GM23338 (cell line): ENCODE measurements around the gene FEM1B. TPM values are rescaled to one million over a fixed set of nuclear protein-coding genes. Genes with fewer than 3 reads are reported as not detected.

Experiments used
- ATAC-seq: fragments of 200-7000 bp; cut with Tn5 transposase; 3 replicates; pipeline ENCODE4 v1.9.1; 2020
- DNase-seq: peaks from one replicate; pipeline ENCODE4 v3.0.0-alpha.2; 2015; ENCODE audit warnings: low spot score
- H2AFZ ChIP-seq: fragments of 200-600 bp; sonication (generic); 2 replicates; pipeline ENCODE4 v1.8.0; 2016; ENCODE audit warnings: antibody characterized with exemption, mild to moderate bottlenecking, moderate library complexity
- H3F3A ChIP-seq: fragments of 200-600 bp; sonication (generic); replicated peaks from 2 replicates; pipeline ENCODE4 v1.8.0; 2017; ENCODE audit warnings: antibody characterized with exemption, mixed run types, low read depth
- H3K27ac ChIP-seq: fragments of 200-600 bp; sonication (generic); 2 replicates; pipeline ENCODE4 v1.6.1; 2016; ENCODE audit warnings: low read depth
- H3K27me3 ChIP-seq: fragments of 200-600 bp; sonication (generic); 2 replicates; pipeline ENCODE4 v1.8.0; 2016; ENCODE audit warnings: mild to moderate bottlenecking, mixed run types, moderate library complexity; ENCODE audit not compliant: insufficient read depth
- H3K36me3 ChIP-seq: fragments of 200-600 bp; sonication (generic); 2 replicates; pipeline ENCODE4 v1.8.0; 2016; ENCODE audit warnings: mild to moderate bottlenecking; ENCODE audit not compliant: insufficient read depth
- H3K4me1 ChIP-seq: fragments of 200-600 bp; sonication (generic); 2 replicates; pipeline ENCODE4 v1.8.0; 2016; ENCODE audit warnings: mild to moderate bottlenecking, moderate library complexity; ENCODE audit not compliant: insufficient read depth
- H3K4me2 ChIP-seq: fragments of 200-600 bp; sonication (generic); 2 replicates; pipeline ENCODE4 v1.7.1; 2017; ENCODE audit warnings: mixed run types
- H3K4me3 ChIP-seq: fragments of 200-600 bp; sonication (generic); 2 replicates; pipeline ENCODE4 v1.6.1; 2016; ENCODE audit warnings: mixed run types
- H3K79me2 ChIP-seq: fragments of 200-600 bp; sonication (generic); replicated peaks from 2 replicates; pipeline ENCODE4 v1.8.0; 2017; ENCODE audit warnings: mild to moderate bottlenecking; ENCODE audit not compliant: insufficient read depth
- H3K9me2 ChIP-seq: fragments of 200-600 bp; sonication (generic); 2 replicates; pipeline ENCODE4 v1.8.0; 2017; ENCODE audit not compliant: insufficient read depth
- H4K20me1 ChIP-seq: fragments of 200-600 bp; sonication (generic); replicated peaks from 2 replicates; pipeline ENCODE4 v1.8.0; 2017; ENCODE audit warnings: mild to moderate bottlenecking; ENCODE audit not compliant: insufficient read depth
- H3K27ac Mint-ChIP-seq: 2 replicates; pipeline ENCODE4 v1.8.0; 2020; ENCODE audit warnings: inconsistent platforms, mild to moderate bottlenecking, moderate library complexity, mixed read lengths
- H3K27me3 Mint-ChIP-seq: 3 replicates; pipeline ENCODE4 v1.8.0; 2022; ENCODE audit warnings: low read depth, mild to moderate bottlenecking, moderate library complexity, mixed read lengths, inconsistent platforms; ENCODE audit not compliant: insufficient read depth, poor library complexity
- H3K36me3 Mint-ChIP-seq: 3 replicates; pipeline ENCODE4 v1.8.0; 2021; ENCODE audit warnings: low read depth, mild to moderate bottlenecking, inconsistent platforms, moderate library complexity, mixed read lengths
- H3K4me1 Mint-ChIP-seq: 3 replicates; pipeline ENCODE4 v1.8.0; 2020; ENCODE audit warnings: mild to moderate bottlenecking, inconsistent platforms, mixed read lengths
- H3K4me3 Mint-ChIP-seq: 3 replicates; pipeline ENCODE4 v1.8.0; 2021; ENCODE audit warnings: moderate library complexity, mild to moderate bottlenecking, inconsistent platforms, mixed read lengths
- H3K9me3 Mint-ChIP-seq: 3 replicates; pipeline ENCODE4 v1.8.0; 2020; ENCODE audit warnings: moderate library complexity, mild to moderate bottlenecking, inconsistent platforms, mixed read lengths
- EZH2 ChIP-seq: fragments of 200-600 bp; sonication (generic); IDR thresholded peaks from one replicate; pipeline ENCODE4 v1.8.0; 2017; ENCODE audit warnings: antibody characterized with exemption, mild to moderate bottlenecking, low read depth; ENCODE audit not compliant: unreplicated experiment
- JUNB ChIP-seq: IDR thresholded peaks from one replicate; pipeline ENCODE4 v1.6.1; 2016; ENCODE audit warnings: antibody characterized with exemption; ENCODE audit not compliant: unreplicated experiment
- NANOG ChIP-seq: IDR thresholded peaks from 2 replicates; pipeline ENCODE4 v1.6.1; 2016; ENCODE audit warnings: antibody characterized with exemption, borderline replicate concordance
- STAT1 ChIP-seq: IDR thresholded peaks from one replicate; pipeline ENCODE4 v1.6.1; 2016; ENCODE audit warnings: antibody characterized with exemption; ENCODE audit not compliant: unreplicated experiment
- ZNF331 ChIP-seq: fragments of 250-450 bp; sonication (Bioruptor Pico); IDR thresholded peaks from 2 replicates; pipeline ENCODE4 v1.5.0; 2020; ENCODE audit warnings: low read depth, mild to moderate bottlenecking, moderate library complexity
- polyA plus RNA-seq: library from polyadenylated mRNA; unstranded; fragments of >200 nt; fragmentation: Nextera tagmentation; extraction: Ambion mirVana; gene quantifications from 2 replicates; pipeline ENCODE4 v1.2.1, GENCODE V29; 2016
- total RNA-seq: library from RNA; depleted of rRNA; stranded (reverse); fragments of >200 nt; shearing (Covaris generic); gene quantifications from 2 replicates; pipeline ENCODE4 v1.2.3, GENCODE V29; 2014
- TF ChIP-seq, protein P1 (sequence below): fragments of 250-450 bp; sonication (Bioruptor Pico); IDR thresholded peaks from 2 replicates; pipeline ENCODE4 v1.5.0; 2020; ENCODE audit warnings: mild to moderate bottlenecking, moderate library complexity
- TF ChIP-seq, protein P2 (sequence below), 2 experiments: fragments of 200-600 bp in 1 of 2; sonication (generic) in 1 of 2; conservative IDR thresholded peaks; 2 replicates each; pipeline versions ENCODE4 v1.5.1 to v1.6.1; 2016 to 2017; ENCODE audit warnings: antibody characterized with exemption in 2 of 2, low read depth in 2 of 2, mild to moderate bottlenecking in 2 of 2, moderate library complexity in 1 of 2

Gene FEM1B
- total and polyA plus RNA-seq, 2 experiments from 2014 or later, result 13.0 to 82.0 TPM

DNA sequence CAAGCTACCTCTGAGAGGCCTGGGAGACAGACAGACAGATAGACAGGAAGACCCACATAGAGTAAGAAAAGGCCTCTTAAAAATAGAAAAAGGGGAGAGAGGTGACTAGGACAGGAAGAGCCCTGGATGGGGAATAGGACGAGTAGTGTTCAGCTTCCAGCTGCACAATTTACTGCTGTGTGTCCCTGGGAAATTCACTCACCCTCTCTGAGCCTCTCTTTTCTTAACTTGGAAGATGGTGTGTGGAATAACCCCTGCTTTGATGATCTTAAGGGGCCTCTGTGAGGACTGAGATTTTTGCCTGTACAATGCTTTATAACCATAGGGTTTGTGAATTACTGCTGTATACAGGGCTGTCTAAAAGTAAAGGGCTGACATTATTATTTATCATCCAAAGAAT lies 37.5 kb downstream of the FEM1B start (continued):
- TF ChIP-seq, protein P1, sequence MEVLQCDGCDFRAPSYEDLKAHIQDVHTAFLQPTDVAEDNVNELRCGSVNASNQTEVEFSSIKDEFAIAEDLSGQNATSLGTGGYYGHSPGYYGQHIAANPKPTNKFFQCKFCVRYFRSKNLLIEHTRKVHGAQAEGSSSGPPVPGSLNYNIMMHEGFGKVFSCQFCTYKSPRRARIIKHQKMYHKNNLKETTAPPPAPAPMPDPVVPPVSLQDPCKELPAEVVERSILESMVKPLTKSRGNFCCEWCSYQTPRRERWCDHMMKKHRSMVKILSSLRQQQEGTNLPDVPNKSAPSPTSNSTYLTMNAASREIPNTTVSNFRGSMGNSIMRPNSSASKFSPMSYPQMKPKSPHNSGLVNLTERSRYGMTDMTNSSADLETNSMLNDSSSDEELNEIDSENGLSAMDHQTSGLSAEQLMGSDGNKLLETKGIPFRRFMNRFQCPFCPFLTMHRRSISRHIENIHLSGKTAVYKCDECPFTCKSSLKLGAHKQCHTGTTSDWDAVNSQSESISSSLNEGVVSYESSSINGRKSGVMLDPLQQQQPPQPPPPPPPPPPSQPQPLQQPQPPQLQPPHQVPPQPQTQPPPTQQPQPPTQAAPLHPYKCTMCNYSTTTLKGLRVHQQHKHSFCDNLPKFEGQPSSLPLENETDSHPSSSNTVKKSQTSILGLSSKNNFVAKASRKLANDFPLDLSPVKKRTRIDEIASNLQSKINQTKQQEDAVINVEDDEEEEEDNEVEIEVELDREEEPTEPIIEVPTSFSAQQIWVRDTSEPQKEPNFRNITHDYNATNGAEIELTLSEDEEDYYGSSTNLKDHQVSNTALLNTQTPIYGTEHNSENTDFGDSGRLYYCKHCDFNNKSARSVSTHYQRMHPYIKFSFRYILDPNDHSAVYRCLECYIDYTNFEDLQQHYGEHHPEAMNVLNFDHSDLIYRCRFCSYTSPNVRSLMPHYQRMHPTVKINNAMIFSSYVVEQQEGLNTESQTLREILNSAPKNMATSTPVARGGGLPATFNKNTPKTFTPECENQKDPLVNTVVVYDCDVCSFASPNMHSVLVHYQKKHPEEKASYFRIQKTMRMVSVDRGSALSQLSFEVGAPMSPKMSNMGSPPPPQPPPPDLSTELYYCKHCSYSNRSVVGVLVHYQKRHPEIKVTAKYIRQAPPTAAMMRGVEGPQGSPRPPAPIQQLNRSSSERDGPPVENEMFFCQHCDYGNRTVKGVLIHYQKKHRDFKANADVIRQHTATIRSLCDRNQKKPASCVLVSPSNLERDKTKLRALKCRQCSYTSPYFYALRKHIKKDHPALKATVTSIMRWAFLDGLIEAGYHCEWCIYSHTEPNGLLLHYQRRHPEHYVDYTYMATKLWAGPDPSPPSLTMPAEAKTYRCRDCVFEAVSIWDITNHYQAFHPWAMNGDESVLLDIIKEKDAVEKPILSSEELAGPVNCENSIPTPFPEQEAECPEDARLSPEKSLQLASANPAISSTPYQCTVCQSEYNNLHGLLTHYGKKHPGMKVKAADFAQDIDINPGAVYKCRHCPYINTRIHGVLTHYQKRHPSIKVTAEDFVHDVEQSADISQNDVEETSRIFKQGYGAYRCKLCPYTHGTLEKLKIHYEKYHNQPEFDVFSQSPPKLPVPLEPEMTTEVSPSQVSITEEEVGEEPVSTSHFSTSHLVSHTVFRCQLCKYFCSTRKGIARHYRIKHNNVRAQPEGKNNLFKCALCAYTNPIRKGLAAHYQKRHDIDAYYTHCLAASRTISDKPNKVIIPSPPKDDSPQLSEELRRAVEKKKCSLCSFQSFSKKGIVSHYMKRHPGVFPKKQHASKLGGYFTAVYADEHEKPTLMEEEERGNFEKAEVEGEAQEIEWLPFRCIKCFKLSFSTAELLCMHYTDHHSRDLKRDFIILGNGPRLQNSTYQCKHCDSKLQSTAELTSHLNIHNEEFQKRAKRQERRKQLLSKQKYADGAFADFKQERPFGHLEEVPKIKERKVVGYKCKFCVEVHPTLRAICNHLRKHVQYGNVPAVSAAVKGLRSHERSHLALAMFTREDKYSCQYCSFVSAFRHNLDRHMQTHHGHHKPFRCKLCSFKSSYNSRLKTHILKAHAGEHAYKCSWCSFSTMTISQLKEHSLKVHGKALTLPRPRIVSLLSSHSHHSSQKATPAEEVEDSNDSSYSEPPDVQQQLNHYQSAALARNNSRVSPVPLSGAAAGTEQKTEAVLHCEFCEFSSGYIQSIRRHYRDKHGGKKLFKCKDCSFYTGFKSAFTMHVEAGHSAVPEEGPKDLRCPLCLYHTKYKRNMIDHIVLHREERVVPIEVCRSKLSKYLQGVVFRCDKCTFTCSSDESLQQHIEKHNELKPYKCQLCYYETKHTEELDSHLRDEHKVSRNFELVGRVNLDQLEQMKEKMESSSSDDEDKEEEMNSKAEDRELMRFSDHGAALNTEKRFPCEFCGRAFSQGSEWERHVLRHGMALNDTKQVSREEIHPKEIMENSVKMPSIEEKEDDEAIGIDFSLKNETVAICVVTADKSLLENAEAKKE (CRISPR knock-in tag), result no peak
- TF ChIP-seq NANOG (no peak), EZH2 (no peak)

DNA sequence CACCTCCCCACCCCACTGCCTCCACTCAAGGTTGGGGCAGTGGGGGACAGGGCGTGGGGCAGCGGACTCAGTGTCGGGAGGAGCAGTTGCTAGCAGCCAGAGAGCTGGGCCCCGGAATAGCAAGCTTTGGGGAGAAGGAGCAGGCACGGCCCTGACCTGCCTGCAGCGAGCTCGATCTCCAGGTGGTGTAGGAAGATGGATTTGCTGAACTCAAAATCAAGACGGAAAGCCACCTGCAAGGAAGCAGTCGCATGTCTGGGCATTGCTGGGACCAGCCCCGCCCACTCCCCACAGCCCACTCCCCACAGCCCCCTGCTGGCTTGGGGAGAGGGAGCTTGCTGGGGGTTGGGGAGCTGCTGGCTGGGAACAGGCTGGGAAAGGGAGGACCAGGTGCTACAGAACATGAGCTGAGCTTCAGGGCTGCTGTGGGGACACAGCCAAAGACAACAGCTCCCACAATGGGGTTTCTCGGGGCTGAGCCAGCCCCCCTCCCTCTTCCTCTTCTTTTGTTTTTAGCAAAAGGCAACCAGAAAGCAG lies 38.0 kb downstream of the FEM1B start:
- no peak overlapping the region for H3K27ac Mint-ChIP-seq
- peak overlapping the region; percentile 9 for H3K4me2 ChIP-seq
- H2AFZ ChIP-seq, result peak overlapping the region; percentile 94
- peak; percentile 69 for DNase-seq
- H3K27me3 ChIP-seq, result no peaks in the 10 kb centered on the region
- peaks cover 18% of the 10 kb centered on the region for H3K4me1 ChIP-seq
- H4K20me1 ChIP-seq, result no peaks in the 10 kb centered on the region
- H3K9me2 ChIP-seq, result no peaks in the 10 kb centered on the region
- no peaks in the 10 kb centered on the region for H3K36me3 Mint-ChIP-seq
- H3K36me3 ChIP-seq, result no peaks in the 10 kb centered on the region
- 0 out of 2 replicates have a peak, but pooled peaks cover 4% of the 10 kb centered on the region for H3F3A ChIP-seq
- peaks cover 38% of the 10 kb centered on the region for H3K4me1 Mint-ChIP-seq
- H3K9me3 Mint-ChIP-seq, result no peaks in the 10 kb centered on the region
- peaks cover 16% of the 10 kb centered on the region for H3K27me3 Mint-ChIP-seq
- peak overlapping the region; percentile 33 for H3K4me3 ChIP-seq
- H3K4me3 Mint-ChIP-seq, result peak overlapping the region; percentile 42; the same call in 2 of the 3 replicates
- H3K27ac ChIP-seq, result no peak overlapping the region
- H3K79me2 ChIP-seq, result no peaks in the 10 kb centered on the region
- peak; percentile 64 for ATAC-seq
- TF ChIP-seq NANOG (no peak), ZNF331 (no peak), STAT1 (no peak), JUNB (no peak)
- TF ChIP-seq, protein P1 (CRISPR knock-in tag), result no peak
- TF ChIP-seq, protein P2, sequence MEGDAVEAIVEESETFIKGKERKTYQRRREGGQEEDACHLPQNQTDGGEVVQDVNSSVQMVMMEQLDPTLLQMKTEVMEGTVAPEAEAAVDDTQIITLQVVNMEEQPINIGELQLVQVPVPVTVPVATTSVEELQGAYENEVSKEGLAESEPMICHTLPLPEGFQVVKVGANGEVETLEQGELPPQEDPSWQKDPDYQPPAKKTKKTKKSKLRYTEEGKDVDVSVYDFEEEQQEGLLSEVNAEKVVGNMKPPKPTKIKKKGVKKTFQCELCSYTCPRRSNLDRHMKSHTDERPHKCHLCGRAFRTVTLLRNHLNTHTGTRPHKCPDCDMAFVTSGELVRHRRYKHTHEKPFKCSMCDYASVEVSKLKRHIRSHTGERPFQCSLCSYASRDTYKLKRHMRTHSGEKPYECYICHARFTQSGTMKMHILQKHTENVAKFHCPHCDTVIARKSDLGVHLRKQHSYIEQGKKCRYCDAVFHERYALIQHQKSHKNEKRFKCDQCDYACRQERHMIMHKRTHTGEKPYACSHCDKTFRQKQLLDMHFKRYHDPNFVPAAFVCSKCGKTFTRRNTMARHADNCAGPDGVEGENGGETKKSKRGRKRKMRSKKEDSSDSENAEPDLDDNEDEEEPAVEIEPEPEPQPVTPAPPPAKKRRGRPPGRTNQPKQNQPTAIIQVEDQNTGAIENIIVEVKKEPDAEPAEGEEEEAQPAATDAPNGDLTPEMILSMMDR (conservative IDR thresholded peaks at IDR 0.05; ENCODE audit: low read depth in 2 of 2), result peak in 1 of 2 experiments; percentile 1; a peak in 1 of 4 replicates
